Heart right ventricle (tissue), 16 donors: ENCODE data around the gene EZR. TPM values are rescaled to one million over a fixed set of nuclear protein-coding genes. Genes with fewer than 3 reads are reported as not detected.

Experiments
- ATAC-seq, 8 donors: fragments of 200-7000 bp; cut with Tn5 transposase; one replicate each; pipeline ENCODE4 v1.9.1; 2020; ENCODE audit warnings: mild to moderate bottlenecking in 8 of 8, moderate library complexity in 8 of 8, moderate number of reproducible peaks in 1 of 8
- DNase-seq, 2 donors: peaks; one replicate each; pipeline ENCODE4 v3.0.0-alpha.2; 2020
- H3K27ac ChIP-seq, 10 donors: fragments of 200-600 bp; sonication (generic) in 2 of 10; one replicate each; pipeline versions ENCODE4 v1.5.0 to v1.8.0; 2020 to 2022; ENCODE audit warnings: mild to moderate bottlenecking in 3 of 10
- H3K27me3 ChIP-seq, 7 donors: fragments of 200-600 bp; one replicate each; pipeline ENCODE4 v1.8.0; 2021 to 2022; ENCODE audit warnings: mild to moderate bottlenecking in 2 of 7
- H3K36me3 ChIP-seq, 9 donors: fragments of 200-600 bp; sonication (generic) in 1 of 9; one replicate each; pipeline versions ENCODE4 v1.5.0 to v1.8.0; 2020 to 2022; ENCODE audit warnings: mild to moderate bottlenecking in 2 of 9
- H3K4me1 ChIP-seq, 9 donors: fragments of 200-600 bp; sonication (generic) in 1 of 9; one replicate each; pipeline versions ENCODE4 v1.5.0 to v1.8.0; 2020 to 2022; ENCODE audit warnings: mild to moderate bottlenecking in 4 of 9
- H3K4me3 ChIP-seq, 10 donors: fragments of 200-600 bp; sonication (generic) in 2 of 10; one replicate each; pipeline versions ENCODE4 v1.5.0 to v1.8.0; 2020 to 2022; ENCODE audit warnings: mild to moderate bottlenecking in 7 of 10, moderate library complexity in 2 of 10
- H3K9me3 ChIP-seq, 11 donors: fragments of 200-600 bp in 10 of 11; sonication (generic) in 2 of 11; one replicate each; pipeline versions ENCODE4 v1.5.0 to v1.8.0; 2013 to 2022; ENCODE audit warnings: mild to moderate bottlenecking in 2 of 11, control low read depth in 1 of 11, moderate library complexity in 1 of 11
- CTCF ChIP-seq, 9 donors: fragments of 200-600 bp; sonication (generic) in 2 of 9; IDR thresholded peaks; one replicate each; pipeline versions ENCODE4 v1.5.0 to v1.8.0; 2021 to 2022; ENCODE audit warnings: antibody characterized with exemption in 9 of 9, mild to moderate bottlenecking in 5 of 9, moderate library complexity in 1 of 9
- WGBS, 2 donors: extraction: QIAGEN DNeasy Blood & Tissue Kit; methylation state at CpG; one replicate each; pipeline ENCODE4 v1.1.7; 2013; ENCODE audit warnings: inconsistent platforms in 1 of 2; 5-methylcytosine and 5-hydroxymethylcytosine counted together
- intact Hi-C, 10 donors: fragments of 100-400 bp; cut with DNase I; formaldehyde crosslinking; loops; one replicate each; pipeline versions ENCODE4 v1.11.1 to v1.14.2; 2022
- polyA plus RNA-seq, 2 donors: library from polyadenylated mRNA; stranded (reverse); fragments of 200-250 nt; gene quantifications; one replicate each; pipeline ENCODE4 v1.2.3, GENCODE V29; 2013
- total RNA-seq, 10 donors: library from RNA; stranded (reverse); fragmentation: NEBNext Ultra II Directional in 3 of 10; extraction: Animal tissue kit (Norgen Biotek cat#: 25700) in 3 of 10; gene quantifications; one replicate each; pipeline versions ENCODE4 v1.2.1 to v1.2.4, GENCODE V29; 2021 to 2023
- donor health status: Arrhythmogenic right ventricular cardiomyopathy.
- donor health status: ischemic (EF 13 %, LVEDD 7.1; RV severe dilation, severe dysfunction).
- donor health status: healthy with polysubstance abuse.
- donor health status: DM: no; HTN: yes; CAD: no.
- donor health status: DM: no; HTN: no; CAD: no.
- donor health status: ischemic (EF 25% LVEDD 6.9; RV normal size, moderate dysfunction).
- donor health status: ischemic (EF 25% LVEDD 5.7; RV mildly dilated, moderate dysfunction).
- donor health status: healthy.
- donor health status: DM: yes; HTN: yes; CAD: no.
- donor health status: Ischemic cardiomyopathy.
- donor health status: ischemic (EF 35%, LVEDD 5.7; RV mildly dilated, moderate dysfunction).
- donor health status: nonischemic (EF 11% LVEDD 7.7; RV severe dilation, severe dysfunction).
- donor health status: DM: yes; HTN: yes; CAD: no.
- donor health status: PGD.
- donor health status: ischemic (EF 29% LVEDD 5.4; RV normal size, mild dysfunction).
- donor health status: nonischemic (EF 23%, LVEDD 6.1; RV moderate dilation, normal function).

The EZR gene
- total and polyA plus RNA-seq, 12 donors, result 90.3 to 322 (median 186) TPM

GRCh38 chr6:158769771-158770432 is 49.3 kb downstream of the EZR start:
- intact Hi-C loops, result loop anchor here in 2 of 10 donors (5.0 kb wide), 1 partner anchor 63 kb away; no protein-coding TSS in a partner anchor
- peak overlapping the region; percentile 45 to 77 (median 65) for H3K27ac ChIP-seq
- DNase-seq, result peak; percentile 41 to 52
- TF ChIP-seq CTCF (IDR thresholded peaks at IDR 0.05), result no peak
- H3K4me1 ChIP-seq, result peaks cover 12 to 56% (median 44%) of the 10 kb centered on the region in 9 donors
- ATAC-seq, result peak; percentile 44 to 85 (median 62)
- H3K36me3 ChIP-seq, result peaks cover 0 to 99% (median 72%) of the 10 kb centered on the region in 9 donors
- no peak overlapping the region for H3K4me3 ChIP-seq
- H3K9me3 ChIP-seq, result no peaks in the 10 kb centered on the region
- 75 to 77% methylated on average over 18 of the region's 18 CpGs for WGBS, 2 donors
- H3K27me3 ChIP-seq, result no peaks in the 10 kb centered on the region

- H3K4me1 ChIP-seq, result peaks cover 12 to 56% (median 44%) of the 10 kb centered on the region in 9 donors
- no peaks in the 10 kb centered on the region for H3K27me3 ChIP-seq
- H3K9me3 ChIP-seq, result no peaks in the 10 kb centered on the region
- no peak overlapping the region for H3K4me3 ChIP-seq
- DNase-seq (peak in 1 of 2 donors; percentile 58), ATAC-seq (peak; percentile 13 to 70 (median 63))
- peaks cover 0 to 100% (median 77%) of the 10 kb centered on the region in 9 donors for H3K36me3 ChIP-seq
- H3K27ac ChIP-seq, result peak overlapping the region; percentile 45 to 77 (median 65)
- TF ChIP-seq CTCF (IDR thresholded peaks at IDR 0.05), result no peak
- intact Hi-C loops, result no loop called here
- WGBS, 2 donors, result 56 to 76% methylated on average over 13 of the region's 13 CpGs
These were observed 49.9 kb downstream of the EZR start for GRCh38 chr6:158769234-158769770.

- no peaks in the 10 kb centered on the region for H3K27me3 ChIP-seq
- no peaks in the 10 kb centered on the region for H3K9me3 ChIP-seq
- H3K27ac ChIP-seq, result peak overlapping the region in 4 of 10 donors; percentile 30 to 72 (median 64)
- H3K4me3 ChIP-seq, result no peak overlapping the region
- DNase-seq (no peak), ATAC-seq (no peak)
- H3K36me3 ChIP-seq, result peaks cover 0 to 99% (median 73%) of the 10 kb centered on the region in 9 donors
- peaks cover 12 to 61% (median 44%) of the 10 kb centered on the region in 9 donors for H3K4me1 ChIP-seq
- no peak for TF ChIP-seq CTCF (IDR thresholded peaks at IDR 0.05)
- intact Hi-C loops, result no loop called here
- WGBS, 2 donors, result 86% methylated on average over 8 of the region's 8 CpGs
These were observed 50.7 kb downstream of the EZR start for GRCh38 chr6:158768436-158768835.

GRCh38 chr6:158767709-158768108 is 51.5 kb downstream of the EZR start:
- no peak for DNase-seq
- intact Hi-C loops, result no loop called here
- Histone ChIP-seq H3K27me3 (no peaks in the 10 kb centered on the region), H3K36me3 (peaks cover 0 to 98% (median 69%) of the 10 kb centered on the region in 9 donors), H3K27ac (peak overlapping the region in 3 of 10 donors; percentile 6 to 15 (median 10)), H3K9me3 (no peaks in the 10 kb centered on the region), H3K4me3 (no peak overlapping the region), H3K4me1 (peaks cover 12 to 61% (median 44%) of the 10 kb centered on the region in 9 donors)
- peak in 1 of 8 donors; percentile 40 for ATAC-seq
- 67 to 75% methylated on average over 6 of the region's 6 CpGs for WGBS, 2 donors
- no peak for TF ChIP-seq CTCF (IDR thresholded peaks at IDR 0.05)
